ENCODE measurements around the gene GMPPB.

GRCh38 chr3:49721596-49721895 is 2.2 kb downstream of the GMPPB start:
- no peak for TF ChIP-seq CTCF (IDR thresholded peaks at IDR 0.05; ENCODE audit: low read depth, low read length, missing input control)
- no peak for TF ChIP-seq MAX (IDR thresholded peaks at IDR 0.05)
- TF ChIP-seq, protein P1, sequence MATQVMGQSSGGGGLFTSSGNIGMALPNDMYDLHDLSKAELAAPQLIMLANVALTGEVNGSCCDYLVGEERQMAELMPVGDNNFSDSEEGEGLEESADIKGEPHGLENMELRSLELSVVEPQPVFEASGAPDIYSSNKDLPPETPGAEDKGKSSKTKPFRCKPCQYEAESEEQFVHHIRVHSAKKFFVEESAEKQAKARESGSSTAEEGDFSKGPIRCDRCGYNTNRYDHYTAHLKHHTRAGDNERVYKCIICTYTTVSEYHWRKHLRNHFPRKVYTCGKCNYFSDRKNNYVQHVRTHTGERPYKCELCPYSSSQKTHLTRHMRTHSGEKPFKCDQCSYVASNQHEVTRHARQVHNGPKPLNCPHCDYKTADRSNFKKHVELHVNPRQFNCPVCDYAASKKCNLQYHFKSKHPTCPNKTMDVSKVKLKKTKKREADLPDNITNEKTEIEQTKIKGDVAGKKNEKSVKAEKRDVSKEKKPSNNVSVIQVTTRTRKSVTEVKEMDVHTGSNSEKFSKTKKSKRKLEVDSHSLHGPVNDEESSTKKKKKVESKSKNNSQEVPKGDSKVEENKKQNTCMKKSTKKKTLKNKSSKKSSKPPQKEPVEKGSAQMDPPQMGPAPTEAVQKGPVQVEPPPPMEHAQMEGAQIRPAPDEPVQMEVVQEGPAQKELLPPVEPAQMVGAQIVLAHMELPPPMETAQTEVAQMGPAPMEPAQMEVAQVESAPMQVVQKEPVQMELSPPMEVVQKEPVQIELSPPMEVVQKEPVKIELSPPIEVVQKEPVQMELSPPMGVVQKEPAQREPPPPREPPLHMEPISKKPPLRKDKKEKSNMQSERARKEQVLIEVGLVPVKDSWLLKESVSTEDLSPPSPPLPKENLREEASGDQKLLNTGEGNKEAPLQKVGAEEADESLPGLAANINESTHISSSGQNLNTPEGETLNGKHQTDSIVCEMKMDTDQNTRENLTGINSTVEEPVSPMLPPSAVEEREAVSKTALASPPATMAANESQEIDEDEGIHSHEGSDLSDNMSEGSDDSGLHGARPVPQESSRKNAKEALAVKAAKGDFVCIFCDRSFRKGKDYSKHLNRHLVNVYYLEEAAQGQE (IDR thresholded peaks at IDR 0.05) = no peak
- no peak for TF ChIP-seq ZBTB33 (IDR thresholded peaks at IDR 0.05)
- TF ChIP-seq RAD21 (IDR thresholded peaks at IDR 0.05) = no peak
- TF ChIP-seq YY1 (IDR thresholded peaks at IDR 0.05) = no peak
- no peak for TF ChIP-seq TAF1 (conservative IDR thresholded peaks at IDR 0.05)
- no peak for TF ChIP-seq SP1 (IDR thresholded peaks at IDR 0.05)
- TF ChIP-seq ATF3 (IDR thresholded peaks at IDR 0.05) = no peak
- TF ChIP-seq GABPA (IDR thresholded peaks at IDR 0.05 in 1 of 2, conservative IDR thresholded peaks at IDR 0.05 in 1 of 2) = no peak
- no peak for TF ChIP-seq EGR1 (IDR thresholded peaks at IDR 0.05; ENCODE audit: low read depth in 2 of 2)

Data from liver (tissue), 3 donors.